GM18868 (cell line): Measurements from ENCODE around the gene SMG7.

Experiments used
- ATAC-seq: cut with Tn5 transposase; IDR thresholded peaks from one replicate; pipeline ENCODE4 v1.9.1; 2021; ENCODE audit warnings: mild to moderate bottlenecking, moderate library complexity; ENCODE audit not compliant: unreplicated experiment

Gene SMG7

DNA sequence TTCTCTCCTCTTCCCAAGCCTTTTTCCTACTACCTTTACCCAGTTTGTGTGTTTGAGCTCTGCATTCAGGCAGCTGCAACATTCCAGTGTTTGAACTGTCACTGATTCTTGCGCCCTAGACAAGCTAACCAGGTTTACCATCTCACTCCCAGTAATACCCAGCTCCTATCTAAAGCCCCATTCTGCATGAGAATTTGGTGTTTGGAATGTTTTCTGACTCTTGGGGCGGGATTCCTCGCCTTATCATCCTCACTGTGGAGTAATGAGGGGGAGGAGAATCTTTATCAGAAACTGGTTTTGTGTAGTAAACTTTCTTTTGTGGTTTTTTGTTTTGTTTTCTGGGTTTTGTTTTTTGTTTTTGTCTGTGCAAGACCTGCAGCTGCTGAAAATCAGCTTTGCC is 81.5 kb downstream of the SMG7 start:
- ATAC-seq = no peak

DNA sequence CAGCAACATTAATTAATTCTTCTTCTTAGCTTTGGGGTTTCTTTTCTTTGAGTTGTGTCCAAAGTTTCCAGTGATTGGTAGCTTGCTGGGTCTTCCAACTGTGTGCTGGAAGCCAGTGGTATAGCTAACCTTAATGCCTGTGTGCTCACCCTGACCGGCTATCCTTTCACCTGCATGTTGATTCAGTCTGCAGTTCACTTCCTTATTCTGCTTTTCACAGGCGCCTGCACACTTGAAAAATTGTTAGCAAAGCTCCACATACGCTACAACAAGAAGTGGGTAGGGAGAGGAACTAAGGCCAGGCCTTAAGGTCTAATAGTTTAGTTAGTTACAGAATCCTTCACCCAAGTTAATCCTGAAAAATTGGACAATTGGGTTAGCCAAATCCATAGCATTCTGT is 82.3 kb downstream of the SMG7 start:
- ATAC-seq = no peak

DNA sequence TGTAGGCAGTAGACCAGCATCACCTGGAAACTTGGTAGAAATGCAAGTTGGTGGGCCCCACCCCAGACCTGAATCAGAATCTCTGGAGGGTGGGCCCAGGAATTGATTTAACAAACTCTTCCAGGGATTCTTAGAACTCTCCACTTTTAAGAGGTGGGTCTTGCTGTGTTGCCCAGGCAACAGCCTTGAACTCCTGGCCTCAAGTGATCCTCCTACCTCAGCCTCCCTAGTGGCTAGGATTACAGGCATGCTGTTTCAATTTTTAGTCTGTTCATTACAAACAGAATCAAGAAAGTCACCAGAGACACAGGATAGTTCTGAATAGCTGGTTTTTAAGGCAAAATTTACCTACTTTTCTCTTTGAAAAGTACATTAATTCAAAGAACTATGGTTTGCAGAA is 86.8 kb downstream of the SMG7 start:
- ATAC-seq = no peak

GRCh38 chr1:183562701-183563100 is 90.4 kb downstream of the SMG7 start:
- no peak for ATAC-seq

DNA sequence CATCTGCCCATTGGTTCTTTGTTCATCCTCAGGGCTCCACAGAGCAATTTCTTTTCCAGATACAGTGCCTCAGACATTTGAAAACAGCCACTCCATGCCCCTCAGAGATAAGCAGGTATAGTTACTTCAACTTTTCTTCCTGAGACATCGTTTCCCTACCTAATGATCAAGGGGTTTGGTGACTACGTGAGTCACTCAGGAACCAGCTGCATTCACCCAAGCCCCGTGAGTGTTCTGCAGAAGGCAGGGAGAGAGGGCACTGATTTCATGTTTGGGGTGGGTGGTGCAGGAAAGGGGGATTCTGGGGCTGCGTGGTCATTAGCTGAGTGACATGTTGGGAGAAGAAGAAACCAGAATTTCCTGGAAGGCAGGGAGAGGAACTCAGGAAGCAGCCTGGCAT is 93.0 kb downstream of the SMG7 start:
- ATAC-seq = no peak

GRCh38 chr1:183566026-183566425 is 93.7 kb downstream of the SMG7 start:
- no peak for ATAC-seq

- ATAC-seq = peak; percentile 86
Observed at GRCh38 chr1:183567584-183567983, 95.3 kb downstream of the SMG7 start.

GRCh38 chr1:183568176-183569021 is 96.1 kb downstream of the SMG7 start:
- no peak for ATAC-seq

DNA sequence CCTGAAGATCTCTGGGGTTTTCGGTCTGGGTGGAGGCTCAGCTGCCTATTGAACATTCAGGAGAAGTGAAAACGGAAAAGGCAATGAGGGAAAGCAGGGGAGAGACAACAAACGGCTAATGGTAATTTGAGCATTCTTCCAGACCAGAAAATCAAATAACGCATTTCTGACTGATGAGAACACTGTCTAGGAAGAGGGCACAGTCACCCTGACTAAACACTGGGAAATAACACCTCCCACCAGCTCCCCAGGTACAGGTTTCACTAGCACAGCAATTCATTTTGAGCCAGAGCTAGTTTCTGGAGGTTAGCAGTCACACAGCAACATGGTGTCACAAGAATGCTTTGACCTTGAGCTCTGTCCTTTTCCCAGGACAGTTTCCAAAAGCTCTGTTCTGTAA is 96.8 kb downstream of the SMG7 start:
- ATAC-seq = no peak

GRCh38 chr1:183569801-183570200 is 97.5 kb downstream of the SMG7 start:
- ATAC-seq = no peak

GRCh38 chr1:183570451-183570850 is 98.2 kb downstream of the SMG7 start:
- ATAC-seq = no peak

GRCh38 chr1:183571678-183572268 is 99.5 kb downstream of the SMG7 start:
- ATAC-seq = no peak

DNA sequence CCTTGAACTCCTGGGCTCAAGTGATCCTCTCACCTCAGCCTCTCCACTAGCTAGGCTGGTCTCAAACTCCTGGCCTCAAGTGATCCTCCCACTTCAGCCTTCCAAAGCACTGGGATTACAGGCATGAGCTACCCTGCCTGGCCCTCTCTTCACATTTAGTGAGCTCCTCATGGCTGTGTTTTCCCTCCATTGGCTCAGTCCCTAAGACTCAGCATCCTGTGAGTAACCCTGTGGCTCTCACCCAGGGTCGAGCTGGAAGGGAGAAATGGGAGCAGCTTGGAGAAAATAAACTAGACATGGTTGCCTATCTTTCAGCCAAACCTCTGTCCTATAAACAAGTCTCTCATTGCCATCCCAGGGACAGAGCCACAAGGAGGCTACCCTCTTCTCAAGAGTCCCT is 100.4 kb downstream of the SMG7 start:
- no peak for ATAC-seq

GRCh38 chr1:183575606-183576005 is 103.3 kb downstream of the SMG7 start:
- no peak for ATAC-seq

- no peak for ATAC-seq
Observed at GRCh38 chr1:183576537-183576936, 104.2 kb downstream of the SMG7 start.

- no peak for ATAC-seq
Observed at GRCh38 chr1:183577897-183578465, 105.7 kb downstream of the SMG7 start.

- no peak for ATAC-seq
Observed at GRCh38 chr1:183578856-183579255, 106.6 kb downstream of the SMG7 start.

DNA sequence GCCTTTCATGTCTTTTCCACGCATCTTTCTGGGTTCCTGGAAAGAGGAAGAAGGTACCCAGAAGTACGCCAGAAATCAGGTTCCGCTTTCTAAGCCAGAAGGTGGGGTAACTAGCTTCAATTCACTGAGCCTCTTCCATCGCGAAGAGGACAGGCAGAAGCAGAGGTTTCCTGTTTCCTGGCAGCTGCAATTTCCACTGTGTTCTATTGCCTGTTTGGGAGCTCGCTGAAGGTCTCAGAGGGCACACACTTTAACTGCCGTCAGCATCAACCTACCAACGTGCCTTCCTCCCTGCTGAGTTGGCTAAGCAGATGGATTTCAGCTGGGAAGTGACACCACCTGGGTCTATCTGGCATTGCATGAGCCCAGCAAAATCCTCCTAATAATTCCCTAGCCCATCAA is 108.0 kb downstream of the SMG7 start:
- peak; percentile 63 for ATAC-seq

DNA sequence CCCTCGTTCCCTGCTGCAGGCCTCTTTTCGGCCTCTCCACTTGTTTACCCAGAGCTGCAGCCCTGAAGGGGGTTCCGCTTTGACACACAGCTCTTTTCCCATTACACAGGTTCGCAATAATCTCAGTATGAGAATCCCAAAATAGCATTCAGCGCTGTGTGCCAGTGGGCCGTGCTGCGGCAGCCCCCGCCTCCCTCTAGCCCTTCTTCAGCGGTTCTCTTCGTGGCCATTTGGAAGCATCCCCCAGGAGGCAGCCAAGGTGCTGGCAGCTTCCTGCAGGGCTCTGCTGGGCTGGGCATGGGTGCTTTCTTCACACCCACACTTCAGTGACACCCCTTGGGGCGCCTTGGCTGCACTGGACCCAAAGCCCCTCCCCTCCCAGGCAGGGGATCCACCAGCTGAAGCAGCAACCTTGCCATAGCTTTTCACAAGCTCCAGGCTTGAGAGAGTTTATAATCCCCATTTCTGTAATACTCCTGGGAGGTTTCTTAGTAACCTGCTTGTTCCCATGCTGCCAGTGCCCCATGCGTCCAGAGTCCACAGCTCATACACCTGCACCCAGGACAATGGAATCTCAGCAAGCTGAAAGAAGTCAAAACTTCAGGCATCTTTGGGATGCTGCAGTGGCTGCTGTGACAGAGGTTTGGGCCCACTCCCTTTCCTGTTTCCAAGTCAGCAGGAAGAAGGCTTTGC is 109.9 kb downstream of the SMG7 start:
- ATAC-seq = no peak

DNA sequence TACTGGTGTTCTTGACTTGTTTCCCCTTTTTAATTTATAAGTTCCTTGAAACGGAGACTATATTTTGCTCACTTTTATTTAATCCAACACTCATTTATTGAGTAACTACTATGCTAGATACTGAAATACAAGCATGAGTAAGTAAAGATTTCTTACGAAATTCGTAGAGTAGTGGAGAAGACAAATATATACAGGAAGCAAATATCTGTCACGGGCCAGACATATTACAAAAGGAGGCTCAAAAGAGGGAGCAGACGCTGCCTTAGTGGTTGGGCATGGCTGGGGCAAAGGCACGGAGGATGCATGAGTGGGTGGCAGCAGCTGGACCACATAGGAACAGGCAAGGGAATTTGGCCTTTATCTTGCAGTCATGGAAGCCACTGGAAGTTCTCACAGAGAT is 111.2 kb downstream of the SMG7 start:
- no peak for ATAC-seq

DNA sequence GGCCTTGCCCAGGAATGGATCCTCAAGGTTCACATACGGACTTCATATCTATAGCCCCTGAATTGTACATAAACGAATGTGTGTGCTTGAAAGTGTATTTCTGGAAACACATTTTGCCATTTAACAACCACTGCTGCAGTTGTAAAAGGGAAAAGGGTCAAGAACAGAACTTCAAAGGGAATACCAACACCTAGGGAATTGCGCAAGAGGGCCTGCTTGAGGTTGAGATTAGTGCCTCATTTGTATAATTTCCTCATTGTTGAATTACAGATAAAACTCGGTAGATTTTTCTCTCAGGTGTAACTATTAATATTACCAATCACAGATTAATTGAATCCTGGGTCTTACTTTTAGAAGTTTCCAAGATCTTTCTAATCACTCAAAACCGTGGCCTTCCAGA is 111.8 kb downstream of the SMG7 start:
- no peak for ATAC-seq

DNA sequence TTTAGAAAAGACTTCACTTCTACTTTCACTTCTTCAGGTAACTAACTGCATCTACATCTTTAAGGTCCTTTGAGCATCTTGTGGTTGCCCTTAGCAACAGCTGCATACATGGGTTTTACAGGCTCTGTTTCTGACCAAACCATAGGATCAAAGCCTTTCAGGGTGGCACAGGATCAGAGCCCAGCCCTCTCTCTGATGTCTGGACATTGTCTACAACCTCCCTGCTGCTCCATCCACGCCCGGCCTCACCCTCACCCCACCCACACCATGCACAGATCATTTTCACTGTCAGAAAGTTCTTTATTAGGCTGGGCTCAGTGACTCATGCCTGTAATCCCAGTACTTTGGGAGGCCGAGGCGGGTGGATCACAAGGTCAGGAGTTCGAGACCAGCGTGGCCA is 112.7 kb downstream of the SMG7 start:
- peak; percentile 49 for ATAC-seq
